Muscle of leg (tissue), 11 donors: ENCODE measurements around the gene PRSS50. TPM values are rescaled to one million over a fixed set of nuclear protein-coding genes. Genes with fewer than 3 reads are reported as not detected.

Experiments
- DNase-seq: peaks from one replicate; pipeline ENCODE4 v3.0.0; 2013
- H3K27ac ChIP-seq: one replicate; pipeline ENCODE4 v1.5.1; 2013; ENCODE audit warnings: mild to moderate bottlenecking, low read length, control low read depth
- H3K27me3 ChIP-seq: one replicate; pipeline ENCODE4 v1.6.1; 2013; ENCODE audit warnings: low read length; ENCODE audit not compliant: control insufficient read depth, insufficient read depth
- H3K36me3 ChIP-seq: one replicate; pipeline ENCODE4 v1.6.1; 2013; ENCODE audit warnings: low read length; ENCODE audit not compliant: control insufficient read depth, insufficient read depth
- H3K4me1 ChIP-seq: one replicate; pipeline ENCODE4 v1.6.1; 2013; ENCODE audit warnings: low read length; ENCODE audit not compliant: control insufficient read depth, insufficient read depth
- H3K4me3 ChIP-seq: one replicate; pipeline ENCODE4 v1.5.1; 2013; ENCODE audit warnings: low read length, control low read depth
- H3K9me3 ChIP-seq: replicated peaks from 2 replicates; pipeline ENCODE4 v1.6.1; 2013; ENCODE audit warnings: low read depth, low read length; ENCODE audit not compliant: control insufficient read depth
- WGBS: methylation state at CpG from one replicate; pipeline ENCODE4 v1.1.5; 2013; ENCODE audit warnings: missing lambda C conversion rate; ENCODE audit not compliant: insufficient coverage; 5-methylcytosine and 5-hydroxymethylcytosine counted together
- polyA plus RNA-seq, 8 donors: library from polyadenylated mRNA; unstranded; fragments of 120-200 nt; gene quantifications; one replicate each; pipeline versions ENCODE4 v1.2.1 to v1.2.3, GENCODE V29; 2013; ENCODE audit warnings: inconsistent platforms in 1 of 8, low replicate concordance in 1 of 8; ENCODE audit not compliant: insufficient read length in 8 of 8, insufficient read depth in 1 of 8
- total RNA-seq: library from RNA; stranded (reverse); fragments of 120-200 nt; gene quantifications from one replicate; pipeline ENCODE4 v1.2.4, GENCODE V29; 2013

PRSS50 gene
- total and polyA plus RNA-seq, 9 donors = 0.06 to 0.44 (median 0.12) TPM; not detected in 1

DNA sequence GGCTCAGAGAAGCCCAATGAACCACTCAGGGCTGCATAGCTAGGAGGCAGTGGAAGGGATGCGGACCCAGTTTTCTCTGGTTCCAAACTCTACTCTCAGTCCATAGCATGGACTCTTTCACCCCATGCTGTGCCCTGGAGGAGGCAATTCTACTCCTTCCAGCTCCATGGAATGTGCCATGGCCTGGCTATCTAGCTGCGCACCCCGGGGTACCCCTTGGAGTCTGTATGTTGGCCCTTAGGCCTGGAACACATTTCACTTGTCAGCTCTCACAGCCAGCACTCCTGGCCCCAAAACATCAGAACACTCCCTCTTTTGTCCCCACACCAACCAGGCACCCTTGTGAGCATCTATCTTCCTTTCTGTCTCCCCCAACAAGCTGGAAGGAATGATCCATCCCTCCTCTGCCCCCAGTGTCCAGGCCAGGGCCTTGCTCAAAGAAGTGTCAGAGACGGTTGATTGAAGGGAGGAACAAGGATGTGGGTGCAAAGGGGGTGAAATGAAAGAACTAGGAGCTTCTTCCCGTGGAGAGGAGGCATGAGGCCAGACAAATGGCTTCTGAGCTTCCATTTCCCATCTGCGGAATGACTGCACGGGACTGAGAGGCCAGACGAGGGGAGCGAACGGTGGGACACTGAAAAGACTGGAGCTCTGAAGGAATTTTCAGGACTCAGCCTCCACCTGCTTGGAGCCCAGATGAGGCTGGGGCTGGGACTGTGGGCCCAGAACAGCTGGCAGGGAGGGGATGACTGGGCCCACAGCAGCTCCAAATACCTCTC, 2.8 kb downstream of the PRSS50 start:
- Histone ChIP-seq H3K9me3 (no peaks in the 10 kb centered on the region), H3K27ac (no peak overlapping the region), H3K4me3 (no peak overlapping the region), H3K36me3 (no peaks in the 10 kb centered on the region), H3K4me1 (peaks cover 13% of the 10 kb centered on the region), H3K27me3 (peaks cover 15% of the 10 kb centered on the region)
- no peak for DNase-seq
- 57% methylated on average over 10 of the region's 10 CpGs for WGBS

DNA sequence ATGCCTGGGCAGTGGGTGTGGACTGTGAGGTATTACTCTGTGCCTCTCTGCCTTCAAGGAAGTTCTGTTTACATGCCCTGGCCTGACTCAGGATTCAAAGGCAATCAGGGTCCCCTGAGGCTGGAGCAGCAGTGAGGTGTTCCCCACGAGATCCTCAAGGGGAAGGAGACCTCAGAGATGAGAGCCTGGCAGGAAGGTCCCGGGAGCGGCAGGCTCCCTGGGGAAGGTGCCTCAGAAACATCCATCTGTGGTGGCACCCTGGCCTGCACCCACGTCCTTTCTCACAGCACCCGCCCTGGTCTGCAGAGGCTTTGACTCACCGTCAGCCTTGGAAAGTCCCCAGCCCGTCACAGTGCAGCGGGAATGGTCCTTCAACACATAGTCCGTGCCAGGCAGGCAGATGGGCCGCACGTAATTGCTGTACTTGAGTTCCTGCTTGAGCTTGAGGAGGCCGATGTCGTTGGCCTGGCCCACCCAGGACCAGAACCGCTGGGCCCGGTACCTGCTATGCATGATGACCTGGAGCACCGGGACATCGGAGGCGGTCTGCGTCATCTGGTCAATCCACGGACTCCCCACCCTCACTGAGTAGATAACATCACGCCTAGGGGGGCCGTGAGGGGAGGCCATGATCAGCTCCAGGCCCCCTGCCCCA, 3.6 kb downstream of the PRSS50 start:
- DNase-seq = no peak
- H3K4me3 ChIP-seq = no peak overlapping the region
- H3K36me3 ChIP-seq = no peaks in the 10 kb centered on the region
- H3K9me3 ChIP-seq = no peaks in the 10 kb centered on the region
- peaks cover 8% of the 10 kb centered on the region for H3K27me3 ChIP-seq
- H3K27ac ChIP-seq = no peak overlapping the region
- 88% methylated on average over 19 of the region's 22 CpGs for WGBS
- peaks cover 13% of the 10 kb centered on the region for H3K4me1 ChIP-seq

DNA sequence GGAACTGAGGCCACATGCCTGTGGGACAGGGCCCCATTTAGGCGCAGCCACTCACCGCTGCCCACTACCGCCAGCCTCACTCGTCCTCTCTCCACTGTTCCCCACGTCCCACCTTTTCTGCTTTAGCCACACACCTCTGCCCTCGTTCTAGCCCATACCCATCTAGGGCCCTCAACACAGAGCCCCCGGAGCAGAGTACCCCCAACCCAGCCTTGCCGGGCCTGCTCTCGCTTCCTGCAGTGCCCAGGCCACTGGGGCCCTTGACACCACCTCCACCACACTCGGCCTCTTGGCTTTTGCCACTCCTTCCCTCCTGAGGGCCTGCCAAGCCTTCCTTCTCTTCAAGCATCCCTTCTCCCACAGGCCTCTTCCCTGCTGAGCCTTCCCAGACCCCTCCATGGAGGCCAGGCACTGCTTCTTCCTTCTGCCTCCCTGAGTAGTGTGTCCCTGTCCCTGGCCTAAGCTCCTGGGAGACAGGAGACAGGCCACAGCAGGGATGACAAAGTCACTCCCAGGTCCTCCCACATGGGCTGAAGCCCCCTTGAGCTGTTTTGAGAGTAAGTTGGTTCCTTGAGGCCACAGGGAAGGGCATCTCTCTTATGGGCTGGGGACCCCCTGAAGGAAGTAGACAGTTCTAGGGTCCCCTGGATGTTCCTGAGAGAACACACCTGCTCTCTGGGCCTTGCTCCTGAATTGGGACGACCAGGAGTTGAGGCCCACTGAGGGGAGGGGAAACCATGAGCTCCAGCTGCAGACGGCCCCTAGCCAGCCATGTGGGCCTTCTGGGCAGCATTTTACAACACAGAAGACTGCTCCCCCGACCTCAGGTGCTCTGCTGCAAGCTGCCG, 4.4 kb downstream of the PRSS50 start:
- H3K36me3 ChIP-seq = no peaks in the 10 kb centered on the region
- no peak overlapping the region for H3K27ac ChIP-seq
- peaks cover 13% of the 10 kb centered on the region for H3K4me1 ChIP-seq
- H3K27me3 ChIP-seq = peaks cover 7% of the 10 kb centered on the region
- WGBS = 78% methylated on average over 13 of the region's 14 CpGs
- no peak overlapping the region for H3K4me3 ChIP-seq
- H3K9me3 ChIP-seq = no peaks in the 10 kb centered on the region
- no peak for DNase-seq

DNA sequence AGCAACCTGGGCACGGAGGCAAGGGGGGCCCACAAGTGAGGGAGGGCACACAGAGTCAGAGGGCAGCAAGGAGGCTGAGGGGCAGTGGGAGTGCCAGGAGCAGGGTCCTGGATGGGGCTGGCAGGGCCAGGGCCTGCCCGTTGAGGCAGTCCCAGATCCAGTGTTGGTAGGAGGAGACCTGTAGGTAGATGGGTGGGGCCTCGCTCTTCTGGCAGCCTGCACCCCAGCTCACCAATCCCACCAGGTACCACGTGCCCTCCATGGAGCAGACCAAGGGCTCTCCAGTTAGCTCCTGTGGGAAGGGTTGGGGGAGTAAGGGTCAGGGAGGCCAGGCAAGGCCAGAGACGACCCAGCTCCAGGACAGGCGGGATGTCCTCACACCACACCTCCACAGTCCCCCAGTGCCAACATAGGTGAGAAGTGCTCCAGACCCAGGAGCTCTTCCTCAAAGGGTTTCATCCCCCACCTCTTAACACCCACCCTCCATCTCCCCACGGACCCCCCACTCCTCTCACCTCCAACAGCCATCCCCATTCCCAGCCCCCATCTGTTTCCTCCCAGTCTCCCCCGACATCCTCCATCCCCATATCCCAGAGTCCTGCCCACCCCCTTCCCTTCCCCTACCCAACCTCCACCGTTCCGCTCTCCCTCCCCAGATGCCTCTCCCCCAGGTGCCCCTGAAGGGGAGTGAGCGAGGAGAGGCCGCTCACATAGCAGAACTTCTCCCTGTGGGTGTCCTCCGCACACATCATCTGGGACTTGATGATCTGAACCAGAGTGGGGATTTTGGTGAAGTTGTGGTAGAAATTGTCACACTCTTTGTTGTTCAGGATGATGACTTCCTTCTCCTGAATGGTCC, 5.2 kb downstream of the PRSS50 start:
- 72% methylated on average over 7 of the region's 13 CpGs for WGBS
- peaks cover 1% of the 10 kb centered on the region for H3K27me3 ChIP-seq
- H3K27ac ChIP-seq = no peak overlapping the region
- no peak for DNase-seq
- peaks cover 13% of the 10 kb centered on the region for H3K4me1 ChIP-seq
- no peaks in the 10 kb centered on the region for H3K36me3 ChIP-seq
- no peaks in the 10 kb centered on the region for H3K9me3 ChIP-seq
- H3K4me3 ChIP-seq = no peak overlapping the region

DNA sequence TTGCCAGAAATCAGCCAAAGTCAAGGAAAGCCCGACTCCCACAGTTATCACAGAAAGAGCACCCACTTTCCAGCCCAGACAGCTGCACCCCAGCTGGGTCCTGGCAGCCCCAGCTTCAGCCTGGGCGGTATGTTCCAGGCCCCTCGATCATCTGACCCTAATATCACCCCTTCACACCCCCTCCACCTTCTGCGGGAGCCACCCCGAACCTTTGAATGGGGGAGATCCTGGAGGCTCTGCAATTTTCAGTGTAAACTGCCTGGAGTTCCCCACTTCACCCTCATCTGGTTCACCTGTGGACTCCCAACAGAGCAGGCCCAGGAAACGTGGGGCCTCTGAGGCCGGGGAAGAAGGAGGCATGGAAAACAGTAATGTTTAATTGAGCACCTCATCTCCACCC, 5.9 kb downstream of the PRSS50 start:
- DNase-seq = no peak
- Histone ChIP-seq H3K9me3 (no peaks in the 10 kb centered on the region), H3K27ac (no peak overlapping the region), H3K36me3 (no peaks in the 10 kb centered on the region), H3K27me3 (no peaks in the 10 kb centered on the region), H3K4me1 (peaks cover 17% of the 10 kb centered on the region), H3K4me3 (no peak overlapping the region)
- 88% methylated on average over 1 of the region's 7 CpGs for WGBS

DNA sequence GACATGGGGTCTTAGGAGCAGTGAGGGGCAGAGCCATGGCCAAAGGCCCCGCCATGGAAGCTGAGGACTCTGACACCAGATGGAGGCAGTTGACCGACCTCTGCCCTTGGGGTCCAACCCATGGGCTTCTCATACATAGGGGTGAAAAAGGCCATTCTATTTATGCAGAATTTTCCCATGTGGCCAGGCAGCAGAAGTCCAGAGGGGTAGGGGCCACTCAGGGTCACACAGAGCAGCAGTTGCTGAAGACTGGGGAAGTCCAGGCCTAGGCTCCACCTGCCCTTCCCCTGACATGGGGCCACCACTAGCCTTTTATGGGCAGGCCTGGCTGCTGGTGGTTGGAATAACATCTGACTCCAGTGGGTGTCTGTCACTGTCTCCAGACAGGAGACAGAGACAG, 6.4 kb downstream of the PRSS50 start:
- Histone ChIP-seq H3K36me3 (no peaks in the 10 kb centered on the region), H3K27me3 (no peaks in the 10 kb centered on the region), H3K4me3 (no peak overlapping the region), H3K4me1 (peaks cover 22% of the 10 kb centered on the region), H3K27ac (no peak overlapping the region), H3K9me3 (no peaks in the 10 kb centered on the region)
- 94% methylated on average over 2 of the region's 2 CpGs for WGBS
- no peak for DNase-seq

DNA sequence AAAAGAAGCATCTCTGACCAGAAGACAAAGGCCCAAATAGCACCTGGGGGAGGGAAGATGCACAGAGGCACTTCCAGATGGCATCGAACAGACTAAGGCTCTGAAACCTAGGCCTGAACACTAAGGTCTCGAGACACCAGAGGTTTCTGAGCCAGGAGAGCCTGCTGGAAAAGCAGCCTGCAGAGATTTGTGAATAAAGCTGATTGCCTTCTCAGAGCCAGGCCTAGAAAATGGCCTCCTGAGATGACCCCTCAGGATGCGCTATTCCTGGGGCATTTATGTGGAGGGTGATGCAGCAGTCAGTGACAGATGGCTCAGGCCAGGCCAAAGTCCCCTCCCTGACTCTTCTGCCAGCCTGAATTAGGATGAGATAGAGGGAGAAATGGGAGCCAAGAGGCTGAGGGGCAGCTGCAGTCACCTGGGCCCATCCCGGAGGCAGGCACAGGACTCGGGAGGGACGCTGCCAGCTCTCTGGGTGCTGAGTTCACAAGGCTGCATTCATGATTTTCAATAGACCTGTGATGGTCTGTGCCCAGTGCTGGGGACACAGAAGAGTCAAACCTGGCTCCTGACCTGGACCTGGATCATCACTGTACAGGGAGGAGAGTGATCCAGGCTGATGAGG, 6.9 kb downstream of the PRSS50 start:
- WGBS = 89% methylated on average over 6 of the region's 6 CpGs
- Histone ChIP-seq H3K27me3 (no peaks in the 10 kb centered on the region), H3K36me3 (no peaks in the 10 kb centered on the region), H3K4me1 (peaks cover 25% of the 10 kb centered on the region), H3K4me3 (no peak overlapping the region), H3K27ac (no peak overlapping the region), H3K9me3 (no peaks in the 10 kb centered on the region)
- DNase-seq = no peak

DNA sequence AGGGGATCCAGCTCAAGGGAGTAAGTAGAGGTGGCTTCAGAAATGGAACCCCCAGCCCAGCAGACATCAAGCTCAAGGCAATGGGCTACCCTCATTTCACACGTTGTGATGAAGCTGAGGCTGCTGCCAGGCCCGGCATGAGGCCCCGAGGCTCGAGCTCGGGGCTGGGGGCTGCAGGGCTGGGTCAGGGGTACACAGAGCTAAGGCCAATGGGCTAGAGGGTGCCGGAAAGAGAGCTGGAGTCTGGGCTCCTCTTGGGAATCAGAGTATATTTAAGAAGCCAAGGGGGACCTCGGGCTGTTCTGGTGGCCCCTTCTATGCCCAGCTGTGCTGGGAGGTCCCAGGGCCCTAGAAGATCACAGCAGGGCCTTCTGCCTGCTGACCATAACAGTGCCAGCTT, 7.4 kb downstream of the PRSS50 start:
- WGBS = 77% methylated on average over 7 of the region's 7 CpGs

DNA sequence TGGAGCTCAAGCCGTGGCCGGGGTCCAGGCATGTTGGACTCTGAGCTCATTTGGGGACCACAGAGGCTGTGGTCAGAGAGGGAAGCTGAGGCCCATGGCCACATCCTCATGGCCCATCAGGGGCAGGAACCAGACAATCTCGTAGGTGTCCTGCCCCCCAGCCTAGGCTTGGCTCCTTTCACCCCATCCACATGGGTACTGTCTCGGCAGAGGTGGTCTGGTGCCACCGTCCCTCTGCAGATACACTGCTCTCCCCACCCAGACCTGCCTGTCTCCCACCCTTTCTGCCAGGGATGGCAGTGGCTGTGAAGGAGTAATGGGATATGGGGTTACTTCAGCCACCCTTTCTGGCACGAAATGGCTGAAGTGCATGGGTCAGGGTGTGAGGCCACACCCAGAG, 7.9 kb downstream of the PRSS50 start:
- Histone ChIP-seq H3K4me1 (peaks cover 33% of the 10 kb centered on the region), H3K36me3 (no peaks in the 10 kb centered on the region), H3K27ac (no peak overlapping the region), H3K9me3 (no peaks in the 10 kb centered on the region), H3K4me3 (no peak overlapping the region), H3K27me3 (no peaks in the 10 kb centered on the region)
- WGBS = 88% methylated on average over 3 of the region's 6 CpGs
- DNase-seq = no peak

More for the DNA sequence above, 7.4 kb downstream of the PRSS50 start:
- Histone ChIP-seq H3K4me1 (peaks cover 30% of the 10 kb centered on the region), H3K4me3 (no peak overlapping the region), H3K9me3 (no peaks in the 10 kb centered on the region), H3K27ac (no peak overlapping the region), H3K36me3 (no peaks in the 10 kb centered on the region), H3K27me3 (no peaks in the 10 kb centered on the region)
- DNase-seq = no peak
